ENCODE measurements around the gene CACNA1C. TPM values are rescaled to one million over a fixed set of nuclear protein-coding genes. Genes with fewer than 3 reads are reported as not detected.
"Not testable (repeated sequence)": the region's sequence is repeated elsewhere in the genome, so short reads cannot be mapped to it uniquely, and the experiment has no call there.

CACNA1C gene
- polyA plus RNA-seq, 1 donor from 2014 or later = 0.06 TPM

DNA sequence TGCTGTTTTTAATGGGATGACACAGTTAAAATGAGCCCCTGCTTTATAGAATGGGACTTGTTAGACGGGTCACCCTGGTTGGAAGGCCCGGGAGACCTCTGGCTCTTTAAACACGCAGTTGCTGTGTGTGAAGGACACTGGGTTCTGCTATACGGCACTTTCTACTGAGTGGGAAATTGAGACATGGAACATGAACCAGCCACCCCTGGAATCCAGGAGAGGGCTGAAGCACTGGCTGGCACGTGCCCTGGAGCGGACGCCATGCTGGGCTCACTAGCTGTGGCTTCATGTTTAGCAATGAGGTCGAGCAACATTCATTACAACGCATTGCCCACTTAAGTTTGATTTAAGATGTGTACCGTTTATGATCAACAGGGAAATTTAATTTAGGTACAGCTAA, 23.9 kb downstream of the CACNA1C start:
- peaks cover 1 to 12% (median 10%) of the 10 kb centered on the region in 3 donors for H3K9me3 Mint-ChIP-seq
- H3K27me3 Mint-ChIP-seq = peaks cover 2% of the 10 kb centered on the region
- no peak overlapping the region for H3K27ac Mint-ChIP-seq
- no peaks in the 10 kb centered on the region for H3K4me1 Mint-ChIP-seq
- no peak overlapping the region for H3K4me3 Mint-ChIP-seq
- H3K36me3 Mint-ChIP-seq = peaks cover 1% of the 10 kb centered on the region

- Mint-ChIP-seq H3K27me3 (no peaks in the 10 kb centered on the region), H3K27ac (no peak overlapping the region), H3K9me3 (peaks cover 1 to 10% (median 4%) of the 10 kb centered on the region in 3 donors), H3K4me1 (no peaks in the 10 kb centered on the region), H3K4me3 (no peak overlapping the region), H3K36me3 (peaks cover 1% of the 10 kb centered on the region)
Measured at GRCh38 chr12:2080604-2081003, 27.8 kb downstream of the CACNA1C start.

DNA sequence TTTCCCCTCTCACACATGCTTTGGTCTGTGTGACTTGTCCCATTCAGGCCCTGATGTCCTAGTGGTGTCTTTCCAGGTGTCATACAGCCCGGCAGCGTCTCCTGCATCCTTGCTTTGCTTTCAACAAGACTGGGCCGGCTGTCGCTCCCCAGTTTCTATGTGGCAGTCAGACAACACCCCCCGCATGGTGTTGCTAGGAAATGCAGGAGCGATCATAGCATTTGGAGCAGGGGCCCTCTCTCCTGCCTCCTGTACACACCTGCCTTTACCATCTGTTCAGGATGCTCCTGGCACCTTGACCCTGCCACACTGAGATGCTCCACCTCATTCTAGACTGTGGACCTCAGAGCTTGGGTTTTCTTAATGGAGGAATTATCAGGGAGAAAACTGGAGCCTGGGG, 29.5 kb downstream of the CACNA1C start:
- H3K4me1 Mint-ChIP-seq = no peaks in the 10 kb centered on the region
- H3K36me3 Mint-ChIP-seq = peaks cover 1% of the 10 kb centered on the region
- no peak overlapping the region for H3K4me3 Mint-ChIP-seq
- H3K27ac Mint-ChIP-seq = no peak overlapping the region
- peaks cover 4% of the 10 kb centered on the region for H3K27me3 Mint-ChIP-seq
- H3K9me3 Mint-ChIP-seq = peaks cover 1 to 10% (median 4%) of the 10 kb centered on the region in 3 donors

DNA sequence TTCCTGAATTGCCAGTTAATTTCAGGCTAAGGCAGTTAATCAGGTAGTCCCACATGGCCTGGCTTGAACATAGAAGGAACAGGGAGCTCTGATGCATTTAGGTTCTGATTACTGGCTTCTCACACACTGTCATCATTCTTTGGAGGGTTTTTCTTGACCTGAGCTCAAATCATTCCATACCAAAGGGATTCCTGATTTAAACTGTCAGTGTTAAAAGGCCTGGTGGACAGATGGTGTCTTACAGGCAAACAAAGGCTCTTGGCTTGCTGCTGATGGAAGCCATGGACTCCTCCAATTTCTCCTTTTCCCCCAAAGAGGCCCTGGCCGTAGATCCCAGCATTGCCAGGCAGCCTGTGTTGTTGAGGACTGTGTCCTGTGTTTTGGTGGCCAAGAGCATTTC, 30.2 kb downstream of the CACNA1C start:
- Mint-ChIP-seq H3K4me3 (no peak overlapping the region), H3K27ac (no peak overlapping the region)

GRCh38 chr12:2083561-2083960, 30.8 kb downstream of the CACNA1C start:
- no peaks in the 10 kb centered on the region for H3K4me1 Mint-ChIP-seq
- no peak overlapping the region for H3K27ac Mint-ChIP-seq
- H3K4me3 Mint-ChIP-seq = no peak overlapping the region
- peaks cover 1 to 6% (median 4%) of the 10 kb centered on the region in 3 donors for H3K9me3 Mint-ChIP-seq
- peaks cover 9% of the 10 kb centered on the region for H3K27me3 Mint-ChIP-seq
- peaks cover 1% of the 10 kb centered on the region for H3K36me3 Mint-ChIP-seq

More for the DNA sequence above, 30.2 kb downstream of the CACNA1C start:
- Mint-ChIP-seq H3K36me3 (peaks cover 1% of the 10 kb centered on the region), H3K4me1 (no peaks in the 10 kb centered on the region), H3K27me3 (peaks cover 7% of the 10 kb centered on the region), H3K9me3 (peaks cover 1 to 10% (median 4%) of the 10 kb centered on the region in 3 donors)

- no peaks in the 10 kb centered on the region for H3K4me1 Mint-ChIP-seq
- peaks cover 9% of the 10 kb centered on the region for H3K27me3 Mint-ChIP-seq
- no peak overlapping the region for H3K4me3 Mint-ChIP-seq
- no peak overlapping the region for H3K27ac Mint-ChIP-seq
- H3K36me3 Mint-ChIP-seq = peaks cover under 1% of the 10 kb centered on the region
- H3K9me3 Mint-ChIP-seq = peaks cover 1 to 6% (median 4%) of the 10 kb centered on the region in 3 donors
Measured at GRCh38 chr12:2084553-2085296, 31.9 kb downstream of the CACNA1C start.

DNA sequence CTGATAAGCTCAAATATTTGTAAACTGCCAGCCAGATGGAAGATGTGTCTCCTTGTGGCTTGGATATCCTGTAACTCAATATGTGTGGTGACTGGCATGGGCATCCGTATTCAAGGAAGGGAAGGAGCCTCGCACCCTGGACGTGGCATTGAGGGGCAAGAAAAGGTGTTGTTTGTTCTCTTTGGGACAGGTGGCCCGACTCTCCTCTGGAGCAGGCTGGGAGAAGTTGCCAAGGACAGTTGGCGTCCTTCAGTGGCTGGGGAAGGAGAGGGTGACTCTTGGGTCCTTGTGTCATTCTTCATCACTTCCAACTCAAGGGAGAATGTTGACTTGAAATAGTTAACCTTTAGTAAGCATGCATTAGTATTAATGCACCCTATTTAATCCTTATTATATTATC, 39.6 kb downstream of the CACNA1C start:
- H3K27ac Mint-ChIP-seq = no peak overlapping the region
- H3K4me3 Mint-ChIP-seq = peak overlapping the region in 1 of 4 donors; percentile 12
- H3K36me3 Mint-ChIP-seq = no peaks in the 10 kb centered on the region
- H3K9me3 Mint-ChIP-seq = no peaks in the 10 kb centered on the region
- H3K4me1 Mint-ChIP-seq = peaks cover 0 to 4% (median 3%) of the 10 kb centered on the region in 3 donors
- H3K27me3 Mint-ChIP-seq = peaks cover 5% of the 10 kb centered on the region

- no peaks in the 10 kb centered on the region for H3K9me3 Mint-ChIP-seq
- no peaks in the 10 kb centered on the region for H3K36me3 Mint-ChIP-seq
- peaks cover 4% of the 10 kb centered on the region for H3K27me3 Mint-ChIP-seq
- H3K27ac Mint-ChIP-seq = no peak overlapping the region
- peaks cover 0 to 4% (median 3%) of the 10 kb centered on the region in 3 donors for H3K4me1 Mint-ChIP-seq
- H3K4me3 Mint-ChIP-seq = no peak overlapping the region
Measured at GRCh38 chr12:2092890-2093289, 40.1 kb downstream of the CACNA1C start.

- Mint-ChIP-seq H3K27me3 (no peaks in the 10 kb centered on the region), H3K36me3 (no peaks in the 10 kb centered on the region), H3K4me1 (peaks cover 0 to 8% (median 3%) of the 10 kb centered on the region in 3 donors), H3K4me3 (no peak overlapping the region), H3K27ac (no peak overlapping the region), H3K9me3 (no peaks in the 10 kb centered on the region)
Measured at GRCh38 chr12:2094597-2094996, 41.8 kb downstream of the CACNA1C start.

GRCh38 chr12:2095878-2096277, 43.1 kb downstream of the CACNA1C start:
- no peaks in the 10 kb centered on the region for H3K27me3 Mint-ChIP-seq
- H3K4me3 Mint-ChIP-seq = peak overlapping the region in 1 of 4 donors; percentile 18
- H3K27ac Mint-ChIP-seq = no peak overlapping the region
- no peaks in the 10 kb centered on the region for H3K9me3 Mint-ChIP-seq
- peaks cover 0 to 8% (median 3%) of the 10 kb centered on the region in 3 donors for H3K4me1 Mint-ChIP-seq
- no peaks in the 10 kb centered on the region for H3K36me3 Mint-ChIP-seq

GRCh38 chr12:2097617-2098016, 44.8 kb downstream of the CACNA1C start:
- Mint-ChIP-seq H3K27me3 (peaks cover 3% of the 10 kb centered on the region), H3K4me3 (no peak overlapping the region), H3K27ac (no peak overlapping the region)

GRCh38 chr12:2098852-2099251, 46.1 kb downstream of the CACNA1C start:
- Mint-ChIP-seq H3K36me3 (no peaks in the 10 kb centered on the region), H3K27ac (no peak overlapping the region), H3K27me3 (peaks cover 3% of the 10 kb centered on the region), H3K4me1 (peaks cover 0 to 8% (median 3%) of the 10 kb centered on the region in 3 donors), H3K4me3 (no peak overlapping the region), H3K9me3 (peaks cover 0 to 2% (median 0%) of the 10 kb centered on the region in 3 donors)

More at GRCh38 chr12:2097617-2098016, 44.8 kb downstream of the CACNA1C start:
- Mint-ChIP-seq H3K36me3 (no peaks in the 10 kb centered on the region), H3K9me3 (no peaks in the 10 kb centered on the region), H3K4me1 (peaks cover 0 to 8% (median 3%) of the 10 kb centered on the region in 3 donors)

- Mint-ChIP-seq H3K9me3 (peaks cover 0 to 2% (median 0%) of the 10 kb centered on the region in 3 donors), H3K4me3 (no peak overlapping the region), H3K27ac (no peak overlapping the region), H3K4me1 (peaks cover 0 to 6% (median 3%) of the 10 kb centered on the region in 3 donors), H3K36me3 (no peaks in the 10 kb centered on the region), H3K27me3 (peaks cover 3% of the 10 kb centered on the region)
Measured at GRCh38 chr12:2099595-2099994, 46.8 kb downstream of the CACNA1C start.

DNA sequence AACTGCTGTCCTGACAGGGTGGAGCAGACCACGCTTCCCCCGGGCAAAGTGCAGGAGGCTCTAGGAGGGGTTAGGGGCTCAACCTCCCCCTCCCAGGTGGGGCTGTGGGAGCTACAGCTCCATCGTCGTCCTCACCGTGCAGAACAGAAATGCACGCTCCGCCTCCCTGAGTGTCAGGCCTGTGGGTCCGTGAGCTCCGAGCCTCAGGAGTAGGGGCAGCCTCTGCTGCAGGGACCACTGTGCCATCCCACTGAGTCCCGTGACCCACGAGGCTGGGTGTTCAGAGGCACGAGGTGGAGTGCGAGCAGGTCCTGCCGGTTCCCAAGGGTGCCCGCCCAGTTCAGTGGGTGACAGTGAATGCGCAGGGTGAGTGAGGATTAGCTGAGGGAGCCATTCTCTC, 48.6 kb downstream of the CACNA1C start:
- peaks cover 0 to 2% (median 0%) of the 10 kb centered on the region in 3 donors for H3K9me3 Mint-ChIP-seq
- H3K4me1 Mint-ChIP-seq = peaks cover 0 to 5% (median 0%) of the 10 kb centered on the region in 3 donors
- peaks cover 3% of the 10 kb centered on the region for H3K27me3 Mint-ChIP-seq
- H3K27ac Mint-ChIP-seq = no peak overlapping the region
- no peaks in the 10 kb centered on the region for H3K36me3 Mint-ChIP-seq
- no peak overlapping the region for H3K4me3 Mint-ChIP-seq

- Mint-ChIP-seq H3K9me3 (peaks cover 0 to 2% (median 0%) of the 10 kb centered on the region in 3 donors), H3K27ac (no peak overlapping the region), H3K36me3 (no peaks in the 10 kb centered on the region), H3K27me3 (peaks cover 3% of the 10 kb centered on the region), H3K4me1 (peaks cover 0 to 5% (median 0%) of the 10 kb centered on the region in 3 donors), H3K4me3 (no peak overlapping the region)
Measured at GRCh38 chr12:2101771-2102170, 49.0 kb downstream of the CACNA1C start.

GRCh38 chr12:2102736-2103135, 49.9 kb downstream of the CACNA1C start:
- H3K27ac Mint-ChIP-seq = not testable (repeated sequence)

More at GRCh38 chr12:2102736-2103135, 49.9 kb downstream of the CACNA1C start:
- not testable (repeated sequence) for H3K27me3 Mint-ChIP-seq, H3K9me3 Mint-ChIP-seq, H3K4me1 Mint-ChIP-seq, H3K4me3 Mint-ChIP-seq, H3K36me3 Mint-ChIP-seq
